ENCODE results near the gene MSANTD1.

The MSANTD1 gene

DNA sequence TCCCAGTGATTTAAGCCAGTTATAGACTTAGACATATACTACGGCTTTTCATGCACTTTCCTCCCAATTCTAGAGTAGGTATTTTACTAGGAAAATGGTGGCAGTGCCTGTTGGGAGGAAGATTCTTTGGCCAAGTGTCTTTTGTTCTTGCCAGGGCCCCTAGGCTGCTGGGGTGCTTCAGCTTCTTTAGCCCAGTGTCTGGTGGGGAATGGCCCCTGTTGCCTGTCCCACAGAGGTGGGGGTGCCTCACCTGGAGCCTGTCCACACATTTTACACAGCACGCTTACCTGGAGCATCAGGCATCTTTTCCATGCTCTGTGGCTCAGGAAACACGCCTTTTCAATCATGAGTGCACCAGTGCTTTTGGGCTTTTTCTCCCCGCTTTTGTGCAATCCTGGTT is 33.2 kb upstream of the MSANTD1 start:
- no peak for DNase-seq (ENCODE audit: low read depth, low spot score)

DNA sequence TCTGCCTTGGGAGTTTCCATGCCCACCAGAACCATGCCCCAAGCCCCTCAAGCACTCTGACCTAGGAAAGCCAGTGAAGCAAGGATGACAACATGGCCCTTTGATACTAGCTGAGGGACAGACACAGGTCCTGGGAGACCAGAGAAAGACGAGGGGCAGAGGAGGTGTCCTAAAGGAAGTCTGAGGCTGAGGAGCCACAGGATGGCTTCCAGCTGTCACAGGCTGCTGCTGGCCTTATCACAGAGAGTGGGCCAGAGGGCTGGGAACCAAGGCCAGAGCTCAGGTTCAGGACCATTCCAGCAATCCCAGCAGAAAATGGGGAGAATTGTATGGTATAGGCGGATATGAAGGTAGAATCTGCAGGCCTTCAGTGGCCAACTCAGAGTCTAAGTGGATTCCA is 31.7 kb upstream of the MSANTD1 start:
- DNase-seq (ENCODE audit: low read depth, low spot score): no peak

GRCh38 chr4:3217771-3218170 is 31.2 kb upstream of the MSANTD1 start:
- no peak for DNase-seq (ENCODE audit: low read depth, low spot score)

- no peak for DNase-seq (ENCODE audit: low read depth, low spot score)
Observed at GRCh38 chr4:3218824-3219760, 29.9 kb upstream of the MSANTD1 start.

DNA sequence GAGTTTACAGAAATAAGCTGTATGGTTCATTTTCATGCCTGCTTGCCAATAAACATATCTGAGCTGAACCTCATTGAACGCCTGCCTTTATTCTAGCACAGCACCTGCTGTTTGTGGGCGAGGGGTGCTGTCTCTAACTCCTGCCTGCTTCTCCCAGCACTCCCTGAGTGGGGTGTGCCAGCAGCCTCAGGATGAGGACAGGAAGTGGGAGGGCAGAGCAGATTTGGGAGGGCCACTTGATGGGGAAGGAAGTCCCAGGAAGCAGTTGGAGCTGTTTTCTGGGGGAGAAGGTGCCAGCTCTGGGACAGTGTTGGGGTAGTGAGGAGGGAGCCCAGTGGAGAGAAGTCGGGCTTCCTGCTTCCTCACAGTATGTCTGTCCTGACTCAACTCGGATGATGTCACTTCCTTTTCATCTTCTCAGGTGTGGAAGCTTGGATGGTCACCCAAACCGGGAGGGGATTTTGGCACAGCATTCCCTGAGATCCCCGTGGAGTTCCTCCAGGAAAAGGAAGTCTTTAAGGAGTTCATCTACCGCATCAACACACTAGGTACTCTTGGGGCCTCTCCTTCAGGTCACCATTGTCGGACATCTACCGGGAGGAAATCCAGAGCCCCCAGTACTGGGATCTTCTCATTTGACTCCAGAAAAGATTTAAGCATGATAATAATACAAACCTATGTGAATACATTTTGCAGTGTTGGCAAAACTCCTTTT is 29.0 kb upstream of the MSANTD1 start:
- DNase-seq (ENCODE audit: low read depth, low spot score): no peak

- no peak for DNase-seq (ENCODE audit: low read depth, low spot score)
Observed at GRCh38 chr4:3220476-3221183, 28.3 kb upstream of the MSANTD1 start.

- no peak for DNase-seq (ENCODE audit: low read depth, low spot score)
Observed at GRCh38 chr4:3221184-3221494, 27.8 kb upstream of the MSANTD1 start.

GRCh38 chr4:3221996-3222395 is 27.0 kb upstream of the MSANTD1 start:
- no peak for DNase-seq (ENCODE audit: low read depth, low spot score)

GRCh38 chr4:3223346-3223745 is 25.6 kb upstream of the MSANTD1 start:
- no peak for DNase-seq (ENCODE audit: low read depth, low spot score)

GRCh38 chr4:3223956-3224748 is 24.8 kb upstream of the MSANTD1 start:
- no peak for DNase-seq (ENCODE audit: low read depth, low spot score)

GRCh38 chr4:3225071-3225850 is 23.7 kb upstream of the MSANTD1 start:
- DNase-seq (ENCODE audit: low read depth, low spot score): no peak

DNA sequence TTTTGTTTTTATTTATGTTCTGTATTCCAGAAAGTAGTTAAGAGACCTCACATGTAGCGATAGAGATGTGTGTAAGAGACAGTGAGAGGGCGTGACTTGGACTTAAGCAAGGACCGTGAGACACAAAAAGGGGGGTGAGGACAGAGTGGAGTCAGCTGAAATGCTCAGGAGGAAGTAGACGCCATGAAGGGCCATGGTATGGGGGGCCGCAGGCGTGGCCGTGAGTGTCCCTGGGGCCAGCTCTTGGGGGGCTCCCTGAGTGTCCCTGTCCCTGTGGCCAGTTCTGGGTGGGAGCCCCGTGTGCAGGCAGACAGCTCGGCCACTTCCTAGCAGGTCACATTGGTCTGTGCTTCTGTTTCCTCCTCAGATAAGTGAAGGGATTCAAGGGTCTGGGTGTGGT is 23.0 kb upstream of the MSANTD1 start:
- DNase-seq (ENCODE audit: low read depth, low spot score): no peak

DNA sequence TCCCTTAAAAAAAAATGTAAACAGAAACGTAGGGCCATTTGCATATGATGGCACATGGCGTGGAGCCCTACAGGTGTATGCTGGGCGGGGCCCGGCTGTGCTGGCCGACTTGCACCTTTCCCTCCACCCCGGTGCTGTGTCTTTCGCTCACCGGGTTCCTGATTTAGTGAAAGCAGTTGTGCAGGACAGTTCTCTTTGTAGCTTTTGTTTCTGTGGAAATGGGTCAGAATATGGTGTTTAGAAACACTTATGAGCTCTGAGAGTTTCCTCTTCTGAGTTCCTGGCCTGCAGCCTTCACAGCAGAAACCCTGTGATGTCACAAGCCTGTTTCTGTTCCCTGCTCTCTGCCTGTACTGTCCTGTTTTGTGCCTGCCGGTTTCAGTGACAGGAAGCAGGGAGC is 22.5 kb upstream of the MSANTD1 start:
- no peak for DNase-seq (ENCODE audit: low read depth, low spot score)

- DNase-seq (ENCODE audit: low read depth, low spot score): no peak
Observed at GRCh38 chr4:3226944-3227343, 22.0 kb upstream of the MSANTD1 start.

- DNase-seq (ENCODE audit: low read depth, low spot score): no peak
Observed at GRCh38 chr4:3227878-3228675, 20.9 kb upstream of the MSANTD1 start.

DNA sequence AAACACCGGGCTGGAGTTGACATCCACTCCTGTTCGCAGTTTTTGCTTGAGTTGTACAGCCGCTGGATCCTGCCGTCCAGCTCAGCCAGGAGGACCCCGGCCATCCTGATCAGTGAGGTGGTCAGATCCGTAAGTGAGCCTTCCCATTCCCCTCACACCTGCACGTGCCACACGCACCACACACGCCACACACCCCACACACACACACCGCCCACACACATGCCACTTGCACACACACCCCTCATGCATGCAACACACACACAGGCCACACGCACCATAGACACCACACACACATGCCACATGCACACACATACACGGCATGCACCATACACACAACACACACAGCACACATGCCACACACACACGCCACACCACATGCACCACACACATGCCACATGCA is 20.1 kb upstream of the MSANTD1 start:
- no peak for DNase-seq (ENCODE audit: low read depth, low spot score)

DNA sequence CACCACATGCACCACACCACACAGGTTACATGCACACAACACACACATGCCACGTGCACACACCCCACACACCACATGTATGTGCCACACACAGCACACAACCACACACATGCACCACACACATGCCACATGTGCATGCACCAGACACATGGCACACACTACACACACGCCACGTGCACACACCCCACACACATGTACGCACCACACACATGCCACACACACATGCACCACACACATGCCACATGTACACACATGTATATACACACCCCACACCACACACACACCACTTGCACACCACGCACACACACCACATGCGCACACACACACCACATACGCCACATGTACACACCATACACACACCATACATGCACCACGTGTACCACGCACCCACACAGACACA is 19.6 kb upstream of the MSANTD1 start:
- DNase-seq (ENCODE audit: low read depth, low spot score): no peak

DNA sequence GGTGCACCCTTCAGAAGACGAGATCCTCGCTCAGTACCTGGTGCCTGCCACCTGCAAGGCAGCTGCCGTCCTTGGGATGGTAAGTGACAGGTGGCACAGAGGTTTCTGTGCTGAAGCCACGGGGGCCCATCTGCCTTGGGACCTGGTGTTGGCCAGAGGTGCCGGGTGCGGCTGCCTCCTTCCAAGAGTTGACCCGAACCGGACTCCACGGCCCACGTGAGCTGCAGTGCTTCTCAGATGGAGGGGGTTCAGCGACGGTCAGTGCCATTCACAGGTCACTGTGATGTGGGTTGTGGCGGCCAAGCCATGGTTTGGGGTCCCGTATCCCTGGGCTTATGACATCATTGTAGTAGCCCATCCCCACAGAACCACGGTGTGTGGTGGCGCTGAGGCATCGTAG is 19.0 kb upstream of the MSANTD1 start:
- no peak for DNase-seq (ENCODE audit: low read depth, low spot score)

DNA sequence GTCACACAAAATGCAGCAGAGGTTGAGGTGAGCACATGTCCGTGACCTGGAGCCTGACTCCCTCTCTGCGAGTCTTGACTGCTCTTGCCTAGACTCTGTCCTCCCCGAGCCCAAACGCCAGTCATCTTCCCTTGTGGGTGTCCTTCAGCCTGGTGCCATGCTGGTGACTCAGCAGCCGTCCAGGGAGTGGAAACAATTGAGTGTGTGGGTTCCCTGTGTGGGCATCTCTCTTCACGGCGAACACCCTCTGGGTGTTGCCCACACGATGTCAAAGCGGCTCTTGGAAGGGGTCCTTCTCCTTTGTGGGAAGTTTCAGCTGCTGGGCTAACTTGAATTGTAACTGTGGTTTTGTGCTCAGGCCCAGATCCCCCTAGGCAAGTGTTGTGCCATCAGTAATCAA is 17.5 kb upstream of the MSANTD1 start:
- no peak for DNase-seq (ENCODE audit: low read depth, low spot score)

GRCh38 chr4:3232001-3232400 is 17.0 kb upstream of the MSANTD1 start:
- DNase-seq (ENCODE audit: low read depth, low spot score): no peak
